Activated B cell treated with CpG ODN at 0.5 μM for 24 hours (primary cell): Measurements from ENCODE around the gene DYDC2. TPM values are rescaled to one million over a fixed set of nuclear protein-coding genes. Genes with fewer than 3 reads are reported as not detected.

Experiments
- ATAC-seq: fragments of 200-7000 bp; cut with Tn5 transposase; one replicate; pipeline ENCODE4 v1.10.0; 2021; ENCODE audit warnings: low read depth, mild to moderate bottlenecking, moderate library complexity
- CTCF ChIA-PET: fragments of 350-600 bp; sonication (Branson Sonifier 250); formaldehyde crosslinking; loops from one replicate; lab custom pipeline; 2021; ENCODE audit warnings: antibody characterized with exemption; lab: Charles Lee
- POLR2A ChIA-PET: fragments of 350-600 bp; sonication (Branson Sonifier 250); formaldehyde crosslinking; loops from one replicate; lab custom pipeline; 2021; ENCODE audit warnings: antibody characterized with exemption; lab: Charles Lee
- DNase-seq: peaks from one replicate; pipeline ENCODE4 v3.0.0; 2022
- H3K27ac Mint-ChIP-seq: one replicate; pipeline ENCODE4 v1.8.0; 2020; ENCODE audit warnings: mixed read lengths
- H3K27me3 Mint-ChIP-seq: one replicate; pipeline ENCODE4 v1.8.0; 2021; ENCODE audit warnings: mixed read lengths
- H3K36me3 Mint-ChIP-seq: one replicate; pipeline ENCODE4 v1.8.0; 2021; ENCODE audit warnings: low read depth, mixed read lengths
- H3K4me1 Mint-ChIP-seq: one replicate; pipeline ENCODE4 v1.8.0; 2021; ENCODE audit warnings: mixed read lengths
- H3K4me3 Mint-ChIP-seq: one replicate; pipeline ENCODE4 v1.8.0; 2020; ENCODE audit warnings: mild to moderate bottlenecking, mixed read lengths
- H3K9me3 Mint-ChIP-seq: one replicate; pipeline ENCODE4 v1.8.0; 2020; ENCODE audit warnings: mixed read lengths
- intact Hi-C: fragments of 100-400 bp; cut with micrococcal nuclease; formaldehyde crosslinking; loops from one replicate; pipeline ENCODE4 v1.15.1; 2024
- total RNA-seq: library from RNA; stranded (reverse); gene quantifications from 2 replicates; pipeline ENCODE4 v1.2.3, GENCODE V29; 2022
- TF ChIP-seq, protein P1 (sequence below): fragments of 200-600 bp; IDR thresholded peaks from one replicate; pipeline ENCODE4 v1.8.0; 2022; ENCODE audit warnings: antibody characterized with exemption, mild to moderate bottlenecking

The DYDC2 gene
- total RNA-seq, 1 donor from 2014 or later = not detected

DNA sequence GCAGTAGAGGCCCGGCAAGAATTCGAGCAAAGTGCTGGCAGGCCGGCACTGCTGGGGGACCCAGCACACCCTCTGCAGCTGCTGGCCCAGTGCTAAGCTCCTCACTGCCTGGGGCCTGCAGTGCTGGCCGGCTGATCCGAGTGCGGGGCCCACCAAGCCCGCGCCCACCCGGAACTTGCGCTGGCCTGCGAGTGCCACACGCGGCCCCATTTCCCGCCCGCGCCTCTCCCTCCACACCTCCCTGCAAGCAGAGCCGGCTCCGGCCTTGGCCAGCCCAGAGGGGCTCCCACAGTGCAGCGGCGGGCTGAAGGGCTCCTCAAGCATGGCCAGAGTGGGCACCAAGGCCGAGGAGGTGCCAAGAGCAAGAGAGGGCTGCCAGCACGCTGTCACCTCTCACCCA is 3.1 kb downstream of the DYDC2 start:
- H3K27me3 Mint-ChIP-seq = peaks cover 27% of the 10 kb centered on the region
- TF ChIP-seq, protein P1, sequence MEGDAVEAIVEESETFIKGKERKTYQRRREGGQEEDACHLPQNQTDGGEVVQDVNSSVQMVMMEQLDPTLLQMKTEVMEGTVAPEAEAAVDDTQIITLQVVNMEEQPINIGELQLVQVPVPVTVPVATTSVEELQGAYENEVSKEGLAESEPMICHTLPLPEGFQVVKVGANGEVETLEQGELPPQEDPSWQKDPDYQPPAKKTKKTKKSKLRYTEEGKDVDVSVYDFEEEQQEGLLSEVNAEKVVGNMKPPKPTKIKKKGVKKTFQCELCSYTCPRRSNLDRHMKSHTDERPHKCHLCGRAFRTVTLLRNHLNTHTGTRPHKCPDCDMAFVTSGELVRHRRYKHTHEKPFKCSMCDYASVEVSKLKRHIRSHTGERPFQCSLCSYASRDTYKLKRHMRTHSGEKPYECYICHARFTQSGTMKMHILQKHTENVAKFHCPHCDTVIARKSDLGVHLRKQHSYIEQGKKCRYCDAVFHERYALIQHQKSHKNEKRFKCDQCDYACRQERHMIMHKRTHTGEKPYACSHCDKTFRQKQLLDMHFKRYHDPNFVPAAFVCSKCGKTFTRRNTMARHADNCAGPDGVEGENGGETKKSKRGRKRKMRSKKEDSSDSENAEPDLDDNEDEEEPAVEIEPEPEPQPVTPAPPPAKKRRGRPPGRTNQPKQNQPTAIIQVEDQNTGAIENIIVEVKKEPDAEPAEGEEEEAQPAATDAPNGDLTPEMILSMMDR = no peak
- intact Hi-C loops = no loop called here
- CTCF ChIA-PET = no interaction called here
- H3K36me3 Mint-ChIP-seq = no peaks in the 10 kb centered on the region
- no peak overlapping the region for H3K27ac Mint-ChIP-seq
- DNase-seq (no peak), ATAC-seq (no peak)
- H3K9me3 Mint-ChIP-seq = no peaks in the 10 kb centered on the region
- no peak overlapping the region for H3K4me3 Mint-ChIP-seq
- H3K4me1 Mint-ChIP-seq = peaks cover 17% of the 10 kb centered on the region
- POLR2A ChIA-PET = no interaction called here

DNA sequence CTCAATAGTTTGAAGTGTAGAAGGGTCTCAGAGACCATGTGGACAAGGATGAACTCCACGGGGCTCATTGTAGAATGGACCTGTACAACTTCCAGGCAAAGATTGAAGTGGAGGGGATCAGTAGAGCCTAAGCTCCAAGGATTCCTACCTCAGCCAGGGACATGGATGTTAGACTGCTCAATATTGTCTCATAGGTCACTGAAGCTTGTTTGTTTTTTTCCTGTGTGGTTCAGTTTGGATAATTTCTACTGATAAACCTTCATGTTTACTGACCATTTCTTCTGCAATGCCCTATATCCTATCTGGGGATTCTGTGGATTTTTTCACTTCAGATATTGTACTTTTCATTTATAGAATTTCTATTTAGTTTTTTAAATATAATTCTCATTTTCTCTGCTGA is 8.9 kb downstream of the DYDC2 start:
- H3K27me3 Mint-ChIP-seq = peaks cover 8% of the 10 kb centered on the region
- peaks cover 3% of the 10 kb centered on the region for H3K36me3 Mint-ChIP-seq
- CTCF ChIA-PET = no interaction called here
- H3K4me1 Mint-ChIP-seq = no peaks in the 10 kb centered on the region
- no peak for ATAC-seq
- no peak overlapping the region for H3K4me3 Mint-ChIP-seq
- no peak for DNase-seq
- H3K27ac Mint-ChIP-seq = no peak overlapping the region
- POLR2A ChIA-PET = no interaction called here
- intact Hi-C loops = no loop called here
- H3K9me3 Mint-ChIP-seq = peaks cover 19% of the 10 kb centered on the region
- TF ChIP-seq, protein P1 = no peak

DNA sequence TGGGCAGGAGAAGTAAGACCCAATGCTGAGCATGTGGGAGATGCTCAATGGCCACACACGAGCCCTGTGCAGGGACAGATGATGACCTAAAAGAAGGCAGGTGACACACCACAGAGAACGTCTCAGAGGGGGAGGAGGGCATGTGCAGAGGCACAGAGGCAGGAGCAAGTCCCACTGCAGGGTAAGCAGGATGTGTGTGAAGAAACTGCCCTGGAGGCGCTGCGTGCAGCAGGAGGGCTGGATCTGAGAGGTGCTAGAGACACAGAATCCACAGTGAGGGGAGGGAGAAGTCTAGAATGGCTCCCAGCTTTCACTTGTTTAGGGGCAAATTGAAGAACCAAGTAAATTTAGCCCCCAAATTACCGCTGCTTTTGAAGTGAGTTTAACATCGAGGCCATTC is 14.9 kb downstream of the DYDC2 start:
- Mint-ChIP-seq H3K4me1 (no peaks in the 10 kb centered on the region), H3K4me3 (no peak overlapping the region), H3K9me3 (peaks cover 16% of the 10 kb centered on the region), H3K27ac (no peak overlapping the region), H3K27me3 (peaks cover 3% of the 10 kb centered on the region), H3K36me3 (peaks cover 3% of the 10 kb centered on the region)
- DNase-seq = no peak
- ChIA-PET CTCF (no interaction called here), POLR2A (no interaction called here)
- intact Hi-C loops = no loop called here
- TF ChIP-seq, protein P1 = no peak
- ATAC-seq = no peak

DNA sequence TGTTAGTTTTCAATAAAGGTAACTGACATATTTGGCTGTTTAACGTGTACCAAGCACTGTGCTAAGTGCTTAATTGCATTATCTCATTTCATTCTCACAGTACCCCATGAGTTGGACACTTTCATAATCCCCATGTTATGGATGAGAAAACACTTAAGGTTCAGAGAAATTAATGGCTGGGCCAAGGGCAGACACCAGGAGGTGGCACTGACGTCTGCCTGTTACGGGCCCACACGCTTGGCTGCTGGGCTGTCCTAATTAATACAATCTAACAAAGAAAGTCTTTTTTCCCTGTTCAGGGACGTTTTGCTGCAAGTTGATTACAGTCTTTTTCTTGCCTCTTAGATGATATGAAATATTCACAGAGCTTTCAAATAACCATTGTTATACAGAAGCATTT is 16.1 kb downstream of the DYDC2 start:
- TF ChIP-seq, protein P1 = no peak
- peaks cover 8% of the 10 kb centered on the region for H3K9me3 Mint-ChIP-seq
- no peaks in the 10 kb centered on the region for H3K4me1 Mint-ChIP-seq
- POLR2A ChIA-PET = no interaction called here
- ATAC-seq = no peak
- no peak overlapping the region for H3K27ac Mint-ChIP-seq
- peaks cover 6% of the 10 kb centered on the region for H3K27me3 Mint-ChIP-seq
- CTCF ChIA-PET = interaction anchor here (1.7 kb wide), 1 partner anchor 133 kb away, joined by 6 read pairs; no protein-coding TSS in a partner anchor
- no peaks in the 10 kb centered on the region for H3K36me3 Mint-ChIP-seq
- no peak for DNase-seq
- no peak overlapping the region for H3K4me3 Mint-ChIP-seq
- intact Hi-C loops = no loop called here

DNA sequence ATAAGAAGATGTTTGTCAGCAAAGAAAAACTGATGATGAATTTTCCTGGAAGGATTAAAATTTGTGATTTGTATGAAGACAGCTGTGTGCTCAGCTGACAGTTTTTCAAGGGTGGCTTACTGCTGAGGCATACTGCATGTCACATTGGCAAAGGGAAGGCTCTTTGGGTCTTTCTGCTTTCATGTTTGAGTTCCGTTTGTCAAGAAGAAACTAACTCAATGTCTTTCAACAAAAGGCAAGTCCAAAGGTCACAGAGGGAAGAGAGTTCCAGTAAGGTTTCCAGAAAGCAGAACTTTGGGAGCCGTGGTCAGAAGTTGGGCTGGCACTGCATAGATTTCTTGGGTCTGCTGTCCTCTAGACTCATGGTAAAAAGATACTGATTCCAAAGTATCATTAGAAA is 16.9 kb downstream of the DYDC2 start:
- H3K4me1 Mint-ChIP-seq = peaks cover 2% of the 10 kb centered on the region
- DNase-seq = no peak
- no peak overlapping the region for H3K4me3 Mint-ChIP-seq
- TF ChIP-seq, protein P1 = no peak
- POLR2A ChIA-PET = no interaction called here
- CTCF ChIA-PET = interaction anchor here (1.7 to 12.9 kb wide), 2 partner anchors 129 to 132 kb away, joined by 6 to 210 read pairs; no protein-coding TSS in a partner anchor
- H3K27me3 Mint-ChIP-seq = peaks cover 6% of the 10 kb centered on the region
- intact Hi-C loops = no loop called here
- H3K27ac Mint-ChIP-seq = no peak overlapping the region
- H3K9me3 Mint-ChIP-seq = peaks cover 5% of the 10 kb centered on the region
- ATAC-seq = no peak
- no peaks in the 10 kb centered on the region for H3K36me3 Mint-ChIP-seq
